Fibroblast of the aortic adventitia (primary cell): ENCODE measurements around the gene GPR12. TPM values are rescaled to one million over a fixed set of nuclear protein-coding genes. Genes with fewer than 3 reads are reported as not detected.

ENCODE experiments used
- DNase-seq: peaks from one replicate; pipeline ENCODE4 v3.0.0-alpha.2; 2010; ENCODE audit warnings: low read depth
- H3K4me3 ChIP-seq: 2 replicates; pipeline ENCODE4 v1.5.1; 2011; ENCODE audit warnings: low read depth, mild to moderate bottlenecking, control low read depth, low read length, moderate library complexity
- total RNA-seq: library from RNA; depleted of rRNA; stranded (reverse); fragments of >200 nt; gene quantifications from 2 replicates; pipeline ENCODE4 v1.2.3, GENCODE V29; 2012; ENCODE audit warnings: low replicate concordance
- TF ChIP-seq, protein P1 (sequence below): IDR thresholded peaks from 2 replicates; pipeline ENCODE4 v1.5.1; 2011; ENCODE audit warnings: mild to moderate bottlenecking, low read length, control low read depth, inconsistent platforms; ENCODE audit not compliant: insufficient read depth

GPR12 gene
- total RNA-seq, 1 donor: not detected

DNA sequence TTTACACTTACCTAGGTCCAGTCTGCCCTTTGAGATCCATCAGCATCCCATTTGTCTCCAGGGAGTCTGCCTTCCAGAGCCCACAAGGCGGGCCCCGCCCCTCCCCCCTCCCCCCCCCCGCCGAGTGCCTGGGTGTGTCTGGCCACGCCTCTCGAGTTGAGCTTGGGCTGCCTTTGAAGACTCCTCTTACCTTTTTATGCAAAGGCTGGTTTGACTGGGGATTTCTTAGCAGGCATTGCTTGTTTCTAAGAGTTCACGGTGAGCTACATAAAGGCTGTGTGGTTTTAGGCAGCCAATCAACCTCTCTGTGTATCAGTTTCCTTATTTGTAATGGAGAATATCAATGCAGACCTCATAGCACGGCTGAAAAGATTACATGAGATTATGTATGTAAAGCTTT is 11.3 kb downstream of the GPR12 start:
- no peak overlapping the region for H3K4me3 ChIP-seq
- no peak for DNase-seq
- TF ChIP-seq, protein P1, sequence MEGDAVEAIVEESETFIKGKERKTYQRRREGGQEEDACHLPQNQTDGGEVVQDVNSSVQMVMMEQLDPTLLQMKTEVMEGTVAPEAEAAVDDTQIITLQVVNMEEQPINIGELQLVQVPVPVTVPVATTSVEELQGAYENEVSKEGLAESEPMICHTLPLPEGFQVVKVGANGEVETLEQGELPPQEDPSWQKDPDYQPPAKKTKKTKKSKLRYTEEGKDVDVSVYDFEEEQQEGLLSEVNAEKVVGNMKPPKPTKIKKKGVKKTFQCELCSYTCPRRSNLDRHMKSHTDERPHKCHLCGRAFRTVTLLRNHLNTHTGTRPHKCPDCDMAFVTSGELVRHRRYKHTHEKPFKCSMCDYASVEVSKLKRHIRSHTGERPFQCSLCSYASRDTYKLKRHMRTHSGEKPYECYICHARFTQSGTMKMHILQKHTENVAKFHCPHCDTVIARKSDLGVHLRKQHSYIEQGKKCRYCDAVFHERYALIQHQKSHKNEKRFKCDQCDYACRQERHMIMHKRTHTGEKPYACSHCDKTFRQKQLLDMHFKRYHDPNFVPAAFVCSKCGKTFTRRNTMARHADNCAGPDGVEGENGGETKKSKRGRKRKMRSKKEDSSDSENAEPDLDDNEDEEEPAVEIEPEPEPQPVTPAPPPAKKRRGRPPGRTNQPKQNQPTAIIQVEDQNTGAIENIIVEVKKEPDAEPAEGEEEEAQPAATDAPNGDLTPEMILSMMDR: no peak

DNA sequence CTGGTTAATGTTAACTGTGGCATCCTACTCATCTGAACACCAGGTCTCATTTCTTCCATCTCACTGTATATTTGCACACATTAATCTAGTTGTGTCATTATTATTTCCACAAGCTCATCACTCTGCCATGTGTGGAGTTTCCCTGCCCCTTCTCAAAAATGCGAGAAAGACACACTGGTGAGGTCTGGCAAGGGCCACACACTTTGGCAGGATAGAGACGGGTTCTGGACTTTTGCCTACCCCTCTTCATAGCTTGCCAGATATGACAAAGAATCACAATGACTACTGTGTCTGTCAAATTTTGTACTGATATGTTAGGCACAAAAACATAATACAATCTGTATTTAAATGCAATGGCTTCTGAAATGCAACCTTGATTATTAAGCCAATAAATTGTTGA is 12.9 kb downstream of the GPR12 start:
- TF ChIP-seq, protein P1: no peak
- H3K4me3 ChIP-seq: no peak overlapping the region
- DNase-seq: no peak

GRCh38 chr13:26743971-26744370 is 16.6 kb downstream of the GPR12 start:
- TF ChIP-seq, protein P1: no peak
- H3K4me3 ChIP-seq: no peak overlapping the region
- DNase-seq: no peak

GRCh38 chr13:26742691-26743358 is 17.8 kb downstream of the GPR12 start:
- no peak for DNase-seq
- no peak overlapping the region for H3K4me3 ChIP-seq
- TF ChIP-seq, protein P1: no peak

GRCh38 chr13:26735677-26736076 is 24.9 kb downstream of the GPR12 start:
- TF ChIP-seq, protein P1: no peak
- no peak for DNase-seq
- no peak overlapping the region for H3K4me3 ChIP-seq

GRCh38 chr13:26727633-26728032 is 33.0 kb downstream of the GPR12 start:
- no peak for DNase-seq
- H3K4me3 ChIP-seq: no peak overlapping the region
- TF ChIP-seq, protein P1: no peak

GRCh38 chr13:26727122-26727521 is 33.5 kb downstream of the GPR12 start:
- no peak overlapping the region for H3K4me3 ChIP-seq
- TF ChIP-seq, protein P1: no peak
- DNase-seq: no peak
